H1 (cell line): Measurements from ENCODE around the gene LRRC32. TPM values are rescaled to one million over a fixed set of nuclear protein-coding genes. Genes with fewer than 3 reads are reported as not detected.
A peak's percentile ranks its signal among the peaks of the same experiment; 100 is the strongest.

Experiments used
- CTCF ChIA-PET: fragments of 300-600 bp; sonication (Branson Sonifier 250); formaldehyde crosslinking; loops from one replicate; lab custom pipeline; 2021; ENCODE audit not compliant: partially characterized antibody; lab: Charles Lee
- POLR2A ChIA-PET: fragments of 300-600 bp; sonication (Branson Sonifier 250); formaldehyde crosslinking; loops from one replicate; lab custom pipeline; 2021; ENCODE audit warnings: inconsistent platforms; ENCODE audit not compliant: partially characterized antibody; lab: Charles Lee
- DNase-seq, 2 experiments: peaks; one replicate each; pipeline versions ENCODE4 v3.0.0 to v3.0.0-alpha.2; 2010 to 2022; ENCODE audit warnings: low spot score in 2 of 2, low read depth in 1 of 2, mixed read lengths in 1 of 2
- FAIRE-seq: peaks from 2 replicates; lab custom pipeline; 2011; peaks lifted over from hg19 to GRCh38; lab: Jason Lieb, UNC
- H2AFZ ChIP-seq: 2 replicates; pipeline ENCODE4 v1.8.1; 2012; ENCODE audit warnings: low read length, inconsistent platforms
- H2AK5ac ChIP-seq: 2 replicates; pipeline ENCODE4 v1.6.1; 2013; ENCODE audit warnings: low read depth, low read length
- H2BK120ac ChIP-seq: replicated peaks from 2 replicates; pipeline ENCODE3; 2013; ENCODE audit warnings: low read depth, low read length, inconsistent platforms
- H2BK12ac ChIP-seq: 2 replicates; pipeline ENCODE4 v1.6.1; 2013; ENCODE audit warnings: low read depth, low read length
- H2BK15ac ChIP-seq: 2 replicates; pipeline ENCODE4 v1.6.1; 2013; ENCODE audit warnings: low read length
- H2BK20ac ChIP-seq: 2 replicates; pipeline ENCODE4 v1.6.1; 2013; ENCODE audit warnings: low read length
- H2BK5ac ChIP-seq: 2 replicates; pipeline ENCODE4 v1.6.1; 2013; ENCODE audit warnings: low read depth, low read length
- H3K14ac ChIP-seq: 2 replicates; pipeline ENCODE4 v1.6.1; 2013; ENCODE audit warnings: inconsistent platforms; ENCODE audit not compliant: insufficient read length
- H3K18ac ChIP-seq: 2 replicates; pipeline ENCODE4 v1.6.1; 2013; ENCODE audit warnings: low read length; ENCODE audit errors: extremely low read depth
- H3K23ac ChIP-seq: 2 replicates; pipeline ENCODE4 v1.6.1; 2013; ENCODE audit warnings: inconsistent platforms; ENCODE audit not compliant: insufficient read length
- H3K23me2 ChIP-seq: 2 replicates; pipeline ENCODE4 v1.6.1; 2013; ENCODE audit warnings: low read depth, low read length
- H3K27ac ChIP-seq: 2 replicates; pipeline ENCODE4 v1.6.1; 2011; ENCODE audit warnings: low read depth, low read length, inconsistent platforms
- H3K27me3 ChIP-seq, 4 experiments: replicated peaks in 1 of 4; 1 replicate in 1 of 4; 2 replicates in 3 of 4; pipeline versions ENCODE4 v1.6.1 to v1.8.1; 2011 to 2013; ENCODE audit warnings: low read length in 3 of 4, mild to moderate bottlenecking in 3 of 4, inconsistent platforms in 2 of 4, mixed read lengths in 2 of 4, moderate library complexity in 1 of 4; ENCODE audit not compliant: control insufficient read depth in 3 of 4, insufficient read depth in 3 of 4; ENCODE audit errors: extremely low read depth in 1 of 4
- H3K36me3 ChIP-seq, 4 experiments: 2 replicates each; pipeline versions ENCODE4 v1.6.1 to v1.8.1; 2011 to 2013; ENCODE audit warnings: mild to moderate bottlenecking in 4 of 4, low read length in 3 of 4, moderate library complexity in 2 of 4, control low read depth in 1 of 4, inconsistent platforms in 1 of 4; ENCODE audit not compliant: insufficient read depth in 4 of 4, control insufficient read depth in 2 of 4
- H3K4ac ChIP-seq: replicated peaks from 2 replicates; pipeline ENCODE3; 2013; ENCODE audit warnings: low read length, low read depth, mixed read lengths, inconsistent platforms; ENCODE audit not compliant: insufficient read length
- H3K4me1 ChIP-seq, 4 experiments: replicated peaks in 1 of 4; 1 replicate in 1 of 4; 2 replicates in 3 of 4; pipeline versions ENCODE4 v1.6.1 to v1.8.1; 2011 to 2013; ENCODE audit warnings: low read length in 3 of 4, inconsistent platforms in 2 of 4, mixed read lengths in 1 of 4; ENCODE audit not compliant: insufficient read depth in 4 of 4, control insufficient read depth in 3 of 4
- H3K4me2 ChIP-seq, 2 experiments: 2 replicates each; pipeline versions ENCODE4 v1.6.1 to v1.8.1; 2011 to 2013; ENCODE audit warnings: low read depth in 2 of 2, low read length in 2 of 2, control low read depth in 1 of 2, inconsistent platforms in 1 of 2, mild to moderate bottlenecking in 1 of 2; ENCODE audit not compliant: insufficient read depth in 1 of 2
- H3K4me3 ChIP-seq, 4 experiments: fragments of 200-600, 300-600 bp in 1 of 4; sonication (generic), shearing (Covaris generic), sonication (Bioruptor Twin) in 1 of 4; 2 replicates each; pipeline versions ENCODE4 v1.5.1 to v1.8.1; 2011 to 2016; ENCODE audit warnings: low read length in 4 of 4, low read depth in 3 of 4, control low read depth in 2 of 4, inconsistent platforms in 2 of 4, mild to moderate bottlenecking in 2 of 4, mixed read lengths in 1 of 4, moderate library complexity in 1 of 4; ENCODE audit not compliant: insufficient read depth in 2 of 4; ENCODE audit errors: extremely low read depth in 1 of 4
- H3K56ac ChIP-seq: replicated peaks from 2 replicates; pipeline ENCODE3; 2013; ENCODE audit warnings: low read depth, mild to moderate bottlenecking, mixed read lengths, low read length, inconsistent platforms; ENCODE audit not compliant: insufficient read length
- H3K79me1 ChIP-seq: 2 replicates; pipeline ENCODE4 v1.6.1; 2013; ENCODE audit warnings: low read depth, low read length, control low read depth
- H3K79me2 ChIP-seq, 2 experiments: 2 replicates each; pipeline versions ENCODE4 v1.6.1 to v1.8.1; 2012 to 2013; ENCODE audit warnings: low read length in 2 of 2, mild to moderate bottlenecking in 2 of 2, inconsistent platforms in 1 of 2; ENCODE audit not compliant: insufficient read depth in 2 of 2, control insufficient read depth in 1 of 2
- H3K9ac ChIP-seq, 4 experiments: replicated peaks in 1 of 4; 1 replicate in 1 of 4; 2 replicates in 3 of 4; pipeline versions ENCODE4 v1.6.1 to v1.8.1; 2011 to 2013; ENCODE audit warnings: low read depth in 3 of 4, low read length in 3 of 4, control low read depth in 2 of 4, mild to moderate bottlenecking in 2 of 4, moderate library complexity in 2 of 4, inconsistent platforms in 1 of 4; ENCODE audit errors: extremely low read depth in 1 of 4
- H3K9me3 ChIP-seq, 2 experiments: 2 replicates each; pipeline versions ENCODE4 v1.6.1 to v1.8.1; 2012 to 2013; ENCODE audit warnings: mild to moderate bottlenecking in 2 of 2, moderate library complexity in 2 of 2, control low read depth in 1 of 2, inconsistent platforms in 1 of 2, low read depth in 1 of 2, low read length in 1 of 2, mixed read lengths in 1 of 2; ENCODE audit not compliant: insufficient read depth in 2 of 2
- H4K20me1 ChIP-seq, 2 experiments: replicated peaks in 1 of 2; 2 replicates each; pipeline versions ENCODE3 to v1.8.1; 2011 to 2013; ENCODE audit warnings: inconsistent platforms in 2 of 2, low read length in 2 of 2, mild to moderate bottlenecking in 1 of 2; ENCODE audit not compliant: insufficient read depth in 2 of 2, control insufficient read depth in 1 of 2
- H4K5ac ChIP-seq: 2 replicates; pipeline ENCODE4 v1.6.1; 2013; ENCODE audit warnings: low read length, low read depth, mixed read lengths, inconsistent platforms; ENCODE audit not compliant: insufficient read length
- H4K8ac ChIP-seq: 2 replicates; pipeline ENCODE4 v1.8.0; 2013; ENCODE audit warnings: mild to moderate bottlenecking, moderate library complexity, low read length, inconsistent platforms; ENCODE audit not compliant: insufficient read depth; ENCODE audit errors: extremely low read depth
- H4K91ac ChIP-seq: replicated peaks from 2 replicates; pipeline ENCODE3; 2013; ENCODE audit warnings: low read length, mixed read lengths, inconsistent platforms; ENCODE audit not compliant: insufficient read length
- CTCF ChIP-seq, 3 experiments: IDR thresholded peaks; 1 replicate in 2 of 3; 2 replicates in 1 of 3; pipeline versions ENCODE4 v1.5.1 to v1.6.1; 2011; ENCODE audit warnings: low read length in 3 of 3, mild to moderate bottlenecking in 3 of 3, inconsistent platforms in 2 of 3, low read depth in 1 of 3, moderate library complexity in 1 of 3; ENCODE audit not compliant: insufficient read depth in 1 of 3; ENCODE audit errors: control extremely low read depth in 1 of 3
- EGR1 ChIP-seq: IDR thresholded peaks from 2 replicates; pipeline ENCODE4 v1.6.1; 2011; ENCODE audit warnings: low read depth, low read length, borderline replicate concordance
- RAD21 ChIP-seq, 2 experiments: IDR thresholded peaks in 1 of 2; conservative IDR thresholded peaks in 1 of 2; 2 replicates each; pipeline ENCODE4 v1.6.1; 2011; ENCODE audit warnings: low read depth in 2 of 2, low read length in 2 of 2, improper control_type of control experiment in 1 of 2, inconsistent platforms in 1 of 2, mild to moderate bottlenecking in 1 of 2, moderate library complexity in 1 of 2
- SP2 ChIP-seq: IDR thresholded peaks from 2 replicates; pipeline ENCODE4 v1.6.1; 2012; ENCODE audit warnings: mild to moderate bottlenecking, low read length, inconsistent platforms
- TEAD4 ChIP-seq: IDR thresholded peaks from 2 replicates; pipeline ENCODE4 v1.6.1; 2012; ENCODE audit warnings: low read depth, low read length, inconsistent platforms, mixed read lengths
- USF2 ChIP-seq: IDR thresholded peaks from 2 replicates; pipeline ENCODE4 v1.6.1; 2011; ENCODE audit warnings: low read length, improper control_type of control experiment
- WGBS, 2 experiments: shearing (Covaris generic) in 1 of 2; methylation state at CpG; one replicate each; pipeline versions ENCODE4 v1.1.6 to v1.1.7; 2013 to 2015; ENCODE audit warnings: low lambda C conversion rate in 2 of 2, mixed read lengths in 2 of 2, inconsistent platforms in 1 of 2, low coverage in 1 of 2, missing lambda C conversion rate in 1 of 2; ENCODE audit not compliant: insufficient replicate concordance in 2 of 2, insufficient coverage in 1 of 2, insufficient read length in 1 of 2; ENCODE audit errors: extremely low coverage in 1 of 2, missing lambda C conversion rate in 1 of 2; 5-methylcytosine and 5-hydroxymethylcytosine counted together
- polyA plus RNA-seq, 7 experiments: library from polyadenylated mRNA; depleted of rRNA in 3 of 7; stranded (reverse) in 5 of 7; unstranded in 2 of 7; fragments of >200 nt in 5 of 7; fragments of 200-250 nt in 2 of 7; gene quantifications; 1 replicate in 5 of 7; 2 replicates in 1 of 7; 4 replicates in 1 of 7; pipeline versions ENCODE4 v1.2.1 to v1.2.3, GENCODE V29; 2011 to 2013; ENCODE audit warnings: missing spikeins in 2 of 7, mixed read lengths in 2 of 7
- total RNA-seq: library from RNA; stranded (reverse); fragmentation: NEBNext Ultra II Directional; extraction: Animal tissue kit (Norgen Biotek cat#: 25700); gene quantifications from 2 replicates; pipeline ENCODE4 v1.2.1, GENCODE V29; 2021

LRRC32 gene
- total and polyA plus RNA-seq, 2 of the 8 experiments (the other 6 are each of a cell fraction or from before 2014, with no cell fraction given): 0.99 to 1.9 TPM

- no peak for FAIRE-seq
- no peak overlapping the region for H3K56ac ChIP-seq
- 85% methylated on average over 13 of the region's 13 CpGs; no CpG with 5 or more reads in 1 of the 2 experiments for WGBS, 2 experiments
- H3K36me3 ChIP-seq: no peaks in the 10 kb centered on the region
- no peak overlapping the region for H3K9ac ChIP-seq
- no peaks in the 10 kb centered on the region for H3K27me3 ChIP-seq
- H2BK120ac ChIP-seq: no peak overlapping the region
- no peak overlapping the region for H4K8ac ChIP-seq
- H3K23me2 ChIP-seq: no peaks in the 10 kb centered on the region; the same call in 1 of the 2 replicates
- H3K14ac ChIP-seq: no peak overlapping the region
- H3K23ac ChIP-seq: no peak overlapping the region
- CTCF ChIA-PET: interaction anchor here (0.6 to 1.6 kb wide), 6 partner anchors 18 to 438 kb away, joined by 3 to 6 read pairs (median 3); no protein-coding TSS in a partner anchor
- no peak overlapping the region for H3K27ac ChIP-seq
- H3K4ac ChIP-seq: no peak overlapping the region
- DNase-seq: no peak
- H4K5ac ChIP-seq: no peak overlapping the region
- H2BK5ac ChIP-seq: no peak overlapping the region
- no peaks in the 10 kb centered on the region for H3K79me2 ChIP-seq
- H2BK20ac ChIP-seq: no peak overlapping the region
- TF ChIP-seq USF2 (no peak), RAD21 (IDR thresholded peaks at IDR 0.05 in 1 of 2, conservative IDR thresholded peaks at IDR 0.05 in 1 of 2; ENCODE audit: low read depth in 2 of 2, low read length in 2 of 2) (peak; percentile 24 to 48; a peak in 3 of 4 replicates), CTCF (IDR thresholded peaks at IDR 0.05; ENCODE audit: control extremely low read depth in 1 of 3, insufficient read depth in 1 of 3, low read depth in 1 of 3, low read length in 3 of 3) (peak in 2 of 3 experiments; percentile 4 to 14; a peak in 1 of 4 replicates), EGR1 (no peak), TEAD4 (no peak), SP2 (no peak)
- no peak overlapping the region for H2AK5ac ChIP-seq
- no peak overlapping the region for H2BK15ac ChIP-seq
- H4K91ac ChIP-seq: peak overlapping the region; percentile 34
- no peak overlapping the region for H2BK12ac ChIP-seq
- no peak overlapping the region for H3K4me2 ChIP-seq
- no peak overlapping the region for H2AFZ ChIP-seq
- no peak overlapping the region for H3K4me3 ChIP-seq
- no peak overlapping the region for H3K18ac ChIP-seq
- H3K9me3 ChIP-seq: no peaks in the 10 kb centered on the region
- peaks cover 6 to 12% (median 8%) of the 10 kb centered on the region in 4 experiments for H3K4me1 ChIP-seq
- H4K20me1 ChIP-seq: no peaks in the 10 kb centered on the region
- POLR2A ChIA-PET: no interaction called here
- no peaks in the 10 kb centered on the region for H3K79me1 ChIP-seq
Observed at GRCh38 chr11:76695133-76695532, 24.6 kb upstream of the LRRC32 start.
